ENCODE data around the gene FRYL.

- no peak for TF ChIP-seq POLR2A (IDR thresholded peaks at IDR 0.05)
- TF ChIP-seq, protein P1, sequence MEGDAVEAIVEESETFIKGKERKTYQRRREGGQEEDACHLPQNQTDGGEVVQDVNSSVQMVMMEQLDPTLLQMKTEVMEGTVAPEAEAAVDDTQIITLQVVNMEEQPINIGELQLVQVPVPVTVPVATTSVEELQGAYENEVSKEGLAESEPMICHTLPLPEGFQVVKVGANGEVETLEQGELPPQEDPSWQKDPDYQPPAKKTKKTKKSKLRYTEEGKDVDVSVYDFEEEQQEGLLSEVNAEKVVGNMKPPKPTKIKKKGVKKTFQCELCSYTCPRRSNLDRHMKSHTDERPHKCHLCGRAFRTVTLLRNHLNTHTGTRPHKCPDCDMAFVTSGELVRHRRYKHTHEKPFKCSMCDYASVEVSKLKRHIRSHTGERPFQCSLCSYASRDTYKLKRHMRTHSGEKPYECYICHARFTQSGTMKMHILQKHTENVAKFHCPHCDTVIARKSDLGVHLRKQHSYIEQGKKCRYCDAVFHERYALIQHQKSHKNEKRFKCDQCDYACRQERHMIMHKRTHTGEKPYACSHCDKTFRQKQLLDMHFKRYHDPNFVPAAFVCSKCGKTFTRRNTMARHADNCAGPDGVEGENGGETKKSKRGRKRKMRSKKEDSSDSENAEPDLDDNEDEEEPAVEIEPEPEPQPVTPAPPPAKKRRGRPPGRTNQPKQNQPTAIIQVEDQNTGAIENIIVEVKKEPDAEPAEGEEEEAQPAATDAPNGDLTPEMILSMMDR (IDR thresholded peaks at IDR 0.05): no peak
These were observed 33.3 kb downstream of the FRYL start for GRCh38 chr4:48746608-48747362.

Data from uterus (tissue), 2 donors.